Caki2 (cell line): ENCODE data around the gene KATNB1. TPM values are rescaled to one million over a fixed set of nuclear protein-coding genes. Genes with fewer than 3 reads are reported as not detected.

Source experiments
- total RNA-seq: library from RNA; depleted of rRNA; stranded (reverse); fragments of >200 nt; shearing (Covaris generic); gene quantifications from 2 replicates; pipeline ENCODE4 v1.2.3, GENCODE V29; 2014; ENCODE audit warnings: low replicate concordance; rRNA removed

Gene KATNB1
- total RNA-seq, 1 experiment from 2014 or later = 42.3 TPM

Other genes with a start within 250 kb of the KATNB1 start
- gene DOK4, start 249.3 kb upstream of the KATNB1 start, total RNA-seq = 21.9 and 50.0 TPM in 2 replicates
- 22.2 and 23.1 TPM in 2 replicates for gene CCDC102A, start 199.2 kb upstream of the KATNB1 start, total RNA-seq
- gene ADGRG5, start 193.1 kb upstream of the KATNB1 start, total RNA-seq = not detected in 2 replicates
- 32.2 and 37.7 TPM in 2 replicates for gene ADGRG1, start 107.1 kb upstream of the KATNB1 start, total RNA-seq
- not detected in 2 replicates for gene ADGRG3, start 67.5 kb upstream of the KATNB1 start, total RNA-seq
- 0.35 TPM in 1 of 2 replicates, not detected in the other for gene DRC7, start 41.0 kb upstream of the KATNB1 start, total RNA-seq
- 89.2 and 132 TPM in 2 replicates for gene KIFC3, start 66.7 kb downstream of the KATNB1 start, total RNA-seq
- gene CNGB1, start 235.4 kb downstream of the KATNB1 start, total RNA-seq = 0.20 TPM in 1 of 2 replicates, not detected in the other